Measurements from ENCODE around the gene PRKAR1B.

PRKAR1B gene

DNA sequence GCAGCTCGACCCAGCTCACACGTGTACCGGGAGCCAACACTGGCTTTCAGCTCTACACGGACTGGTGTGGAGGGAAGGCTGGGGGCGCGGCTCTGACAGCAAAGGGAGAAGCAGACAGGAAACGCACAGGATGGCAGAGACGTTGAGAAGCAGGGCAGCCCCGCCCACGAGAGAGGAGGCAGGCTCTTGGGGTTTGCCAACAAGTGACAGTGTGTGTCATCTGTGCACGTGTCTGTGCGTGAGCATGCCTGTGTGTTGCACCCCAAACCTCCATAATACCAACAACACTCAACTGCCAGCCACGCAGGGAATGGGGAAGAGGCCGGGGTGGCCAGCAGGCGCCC lies 143.0 kb downstream of the PRKAR1B start:
- no peak for DNase-seq

DNA sequence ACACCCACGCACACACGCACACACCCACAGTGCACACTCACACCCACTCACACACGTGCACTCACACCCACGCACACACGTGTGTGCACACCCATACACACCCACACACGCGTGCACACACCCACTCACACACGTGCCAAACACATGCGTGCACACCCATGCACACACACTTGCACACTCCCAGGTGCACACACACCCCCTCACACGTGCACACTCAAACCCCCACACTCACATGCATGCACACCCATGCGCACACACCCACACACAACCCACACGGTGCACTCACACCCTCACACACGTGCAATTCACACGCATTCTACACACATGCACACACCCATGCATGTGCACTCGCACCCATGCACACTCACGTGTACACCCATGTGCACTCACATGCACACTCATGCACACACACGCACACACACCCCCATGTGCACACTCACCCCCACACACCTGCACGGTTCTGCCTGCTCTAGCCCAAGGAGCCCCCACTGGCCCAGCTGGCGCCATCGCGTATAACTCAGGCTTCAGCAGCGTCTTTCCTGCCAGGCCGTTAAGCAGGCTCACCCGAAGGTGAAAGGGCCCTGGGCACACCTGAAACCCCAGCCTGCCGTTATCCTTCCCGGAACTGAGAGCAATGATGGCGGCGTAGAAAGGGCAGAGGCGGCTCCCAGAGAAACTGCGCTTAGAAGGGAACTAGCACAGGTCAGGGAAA lies 143.5 kb downstream of the PRKAR1B start:
- DNase-seq: no peak

DNA sequence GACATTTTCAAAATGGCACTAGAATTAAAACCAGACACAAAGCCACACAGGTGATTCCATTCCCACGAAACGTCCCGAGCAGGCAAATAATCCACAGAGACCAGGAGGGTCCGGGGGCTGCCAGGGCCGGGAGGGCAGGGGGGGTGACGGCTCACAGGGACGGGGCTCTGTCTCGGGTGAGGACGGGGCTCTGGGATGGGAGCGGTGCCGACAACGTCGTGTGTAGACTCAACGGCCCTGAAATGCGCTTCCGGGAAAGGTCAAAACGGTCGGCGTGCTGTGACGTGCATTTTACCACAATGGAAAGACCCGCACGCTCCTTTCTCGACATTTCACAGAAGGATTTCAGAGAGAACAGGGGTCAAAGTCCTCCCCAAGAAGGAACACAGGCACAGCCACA lies 144.2 kb downstream of the PRKAR1B start:
- DNase-seq: no peak

DNA sequence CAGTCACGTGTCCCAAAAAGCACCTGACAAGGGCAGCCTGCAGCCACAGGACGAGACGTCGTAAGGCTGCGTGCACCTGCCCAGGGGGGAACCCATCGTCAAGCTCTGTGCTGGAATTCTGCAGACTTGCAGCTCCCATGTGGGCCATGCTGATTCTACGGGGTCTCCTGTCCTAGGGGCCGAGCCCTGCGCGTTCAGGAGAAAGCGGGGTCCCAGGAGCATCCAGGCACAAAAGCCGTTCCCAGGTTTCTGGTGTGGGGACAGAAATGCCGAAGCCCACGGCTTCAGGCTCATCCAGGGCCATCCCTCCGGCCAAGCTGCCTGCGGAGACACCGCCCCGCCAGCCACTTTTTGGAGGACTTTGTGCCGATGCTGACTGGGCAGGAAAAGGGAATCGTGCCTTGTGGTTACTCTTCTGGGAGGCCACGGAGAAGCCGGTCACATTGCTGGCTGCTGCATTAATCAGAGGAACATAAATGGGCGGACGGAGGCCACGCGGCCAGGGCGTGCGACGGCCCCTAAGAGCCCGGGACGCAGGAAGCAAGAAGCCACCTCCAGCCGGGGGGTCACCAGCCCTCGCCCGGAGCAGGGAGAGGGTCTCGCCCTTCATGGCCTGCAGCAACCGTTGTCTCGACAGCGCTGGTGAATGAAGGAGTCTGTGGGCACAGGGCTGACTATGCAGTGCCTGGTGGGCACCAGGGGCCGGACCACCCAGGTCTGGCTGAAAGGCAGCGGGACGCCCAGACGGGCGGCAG lies 144.8 kb downstream of the PRKAR1B start:
- no peak for DNase-seq

- DNase-seq: no peak
Measured at GRCh38 chr7:578386-578785, 148.7 kb downstream of the PRKAR1B start.

DNA sequence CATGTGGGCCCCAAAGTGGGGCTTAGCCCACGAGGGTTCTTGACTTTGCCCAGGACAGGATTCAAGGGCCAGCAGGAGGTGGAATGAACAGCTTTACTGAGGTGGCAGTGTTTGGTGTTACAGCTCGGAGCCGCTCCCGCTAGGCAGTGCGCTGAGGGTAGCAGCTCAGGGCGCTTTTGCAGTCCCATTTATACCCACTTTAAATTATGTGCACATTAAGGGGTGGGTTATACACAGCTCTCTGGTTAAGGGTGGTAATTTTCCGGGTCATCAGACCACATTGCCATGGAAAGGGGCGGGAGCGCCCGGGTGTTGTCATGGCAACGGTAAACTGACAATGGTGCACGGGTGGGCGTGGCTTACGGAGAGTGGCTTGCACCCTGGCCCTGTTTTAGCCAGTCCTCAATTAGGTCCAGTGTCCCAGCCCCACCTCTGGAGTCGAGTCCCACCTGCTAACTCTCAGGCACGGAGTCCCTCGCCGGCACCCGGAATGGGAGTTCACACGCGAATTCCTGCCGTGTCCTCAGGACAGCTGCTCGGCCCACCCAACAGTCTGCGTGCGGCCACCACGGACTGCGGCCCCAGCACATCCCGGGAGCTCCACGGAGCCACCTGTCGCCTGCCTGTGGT lies 149.2 kb downstream of the PRKAR1B start:
- DNase-seq: no peak

DNA sequence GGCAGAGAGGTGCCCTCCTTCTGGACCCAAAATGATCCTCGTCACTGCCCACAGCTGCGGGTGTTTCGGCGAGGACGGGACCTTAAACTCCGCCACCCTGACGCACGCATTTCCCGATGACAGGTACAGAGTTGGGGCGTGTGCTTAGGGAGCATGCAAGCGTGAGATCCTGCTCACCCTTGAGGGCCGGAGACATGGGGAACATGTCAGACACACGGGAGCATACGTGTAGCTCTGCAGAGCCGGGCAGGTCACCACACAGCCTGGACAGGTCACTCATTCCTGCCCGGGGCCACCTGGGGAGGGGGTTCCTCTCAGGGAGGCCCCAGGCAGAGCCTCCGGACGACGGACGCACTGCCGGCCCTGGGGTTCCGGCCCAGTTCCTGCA lies 149.8 kb downstream of the PRKAR1B start:
- no peak for DNase-seq

- DNase-seq: no peak
Measured at GRCh38 chr7:576524-577277, 150.4 kb downstream of the PRKAR1B start.

GRCh38 chr7:575425-576366 lies 151.4 kb downstream of the PRKAR1B start:
- DNase-seq: no peak

GRCh38 chr7:574661-575395 lies 152.3 kb downstream of the PRKAR1B start:
- DNase-seq: no peak

DNA sequence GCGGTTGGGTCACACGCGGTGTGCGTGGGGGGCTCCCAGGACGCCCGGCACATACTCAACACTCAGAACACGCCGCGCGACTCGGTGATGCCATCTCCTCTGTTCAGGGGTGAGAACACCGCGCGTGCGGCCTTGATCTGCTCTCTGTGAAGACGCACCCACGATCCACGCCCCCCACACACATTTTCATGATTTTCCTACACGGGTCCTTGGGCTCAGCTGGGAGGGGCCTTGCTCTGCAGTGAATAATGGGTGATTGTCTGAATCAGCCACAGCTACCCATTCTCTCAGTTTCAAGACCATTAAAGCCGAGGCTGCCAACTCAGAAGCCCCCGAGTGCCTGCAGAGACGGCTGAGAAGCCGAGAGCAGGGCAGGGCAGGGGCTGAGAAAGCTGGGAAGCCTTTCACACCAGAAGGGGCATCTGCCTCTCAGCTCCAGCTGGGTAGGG lies 153.1 kb downstream of the PRKAR1B start:
- DNase-seq: no peak

DNA sequence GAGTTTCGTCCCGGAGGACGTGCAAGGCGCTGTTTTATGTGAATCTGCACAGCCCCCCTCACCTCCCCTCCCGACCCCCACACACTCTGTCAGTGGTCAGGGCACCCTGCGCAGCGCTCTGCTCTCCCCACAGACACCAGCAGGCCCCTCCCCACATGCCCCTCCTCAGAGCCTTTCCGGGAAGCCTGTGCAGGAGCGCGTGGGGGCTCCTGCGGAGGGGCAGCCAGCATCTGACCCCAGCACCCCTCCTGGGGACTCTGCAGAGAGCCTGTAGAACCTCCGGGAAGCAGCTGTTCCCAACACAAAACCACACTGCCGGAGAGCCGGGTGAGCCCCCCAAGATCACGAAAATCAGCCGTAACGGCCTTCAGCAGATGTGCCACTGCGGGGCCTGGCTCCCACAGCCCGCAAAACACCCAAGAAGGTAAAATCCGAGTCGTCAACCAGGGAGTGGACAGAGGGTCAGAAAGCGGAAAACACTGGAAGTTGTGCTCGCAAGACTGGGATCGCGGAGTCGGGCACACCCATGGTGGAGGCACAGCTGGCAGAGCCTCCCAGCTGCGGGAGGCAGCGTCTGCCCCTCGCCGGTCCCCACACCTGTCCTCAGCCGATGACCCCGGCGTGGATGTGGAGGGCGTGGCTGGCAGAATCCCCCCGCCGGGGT lies 153.7 kb downstream of the PRKAR1B start:
- DNase-seq: no peak

GRCh38 chr7:572416-573268 lies 154.4 kb downstream of the PRKAR1B start:
- DNase-seq: no peak

DNA sequence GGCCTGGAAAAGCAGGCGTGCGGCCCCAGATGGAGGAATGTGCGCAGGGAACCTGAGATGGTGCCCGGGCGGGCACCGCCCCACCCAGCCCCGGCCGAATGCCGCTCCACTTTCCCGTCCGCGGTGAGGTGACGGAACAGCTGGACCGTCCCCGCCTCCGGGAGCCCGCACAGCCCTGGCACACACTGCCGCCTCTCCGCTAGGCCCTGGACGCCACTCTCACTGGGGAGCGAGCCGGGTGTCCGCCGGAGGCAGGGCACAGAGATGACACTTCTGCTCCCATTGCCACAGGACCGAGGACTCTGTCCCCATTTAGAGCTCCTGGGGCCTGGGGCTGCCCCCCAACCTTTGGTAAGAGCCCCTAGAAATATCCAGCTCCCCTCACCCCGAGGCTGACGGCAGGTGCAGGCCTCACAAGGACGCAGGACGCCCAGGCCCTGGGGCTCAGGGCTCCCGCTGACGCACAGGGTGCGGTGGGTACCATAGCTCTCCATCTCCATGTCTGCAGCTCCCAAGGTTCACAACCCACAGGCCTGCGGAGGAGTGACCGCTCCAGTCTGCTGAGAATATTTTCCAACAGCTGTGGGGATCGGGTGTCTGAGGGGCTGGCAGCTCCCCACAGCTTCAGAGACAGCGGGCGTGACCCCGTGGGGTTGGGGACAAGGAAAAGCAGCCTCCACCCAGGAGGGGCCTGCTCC lies 155.2 kb downstream of the PRKAR1B start:
- DNase-seq: no peak

- DNase-seq: no peak
Measured at GRCh38 chr7:571096-571717, 155.9 kb downstream of the PRKAR1B start.

- DNase-seq: no peak
Measured at GRCh38 chr7:570801-571070, 156.3 kb downstream of the PRKAR1B start.

GRCh38 chr7:569996-570800 lies 156.9 kb downstream of the PRKAR1B start:
- DNase-seq: no peak
